ENCODE data around the gene OR4K1.
"Not testable (repeated sequence)": the region's sequence is repeated elsewhere in the genome, so short reads cannot be mapped to it uniquely, and the experiment has no call there.

The OR4K1 gene, protein sequence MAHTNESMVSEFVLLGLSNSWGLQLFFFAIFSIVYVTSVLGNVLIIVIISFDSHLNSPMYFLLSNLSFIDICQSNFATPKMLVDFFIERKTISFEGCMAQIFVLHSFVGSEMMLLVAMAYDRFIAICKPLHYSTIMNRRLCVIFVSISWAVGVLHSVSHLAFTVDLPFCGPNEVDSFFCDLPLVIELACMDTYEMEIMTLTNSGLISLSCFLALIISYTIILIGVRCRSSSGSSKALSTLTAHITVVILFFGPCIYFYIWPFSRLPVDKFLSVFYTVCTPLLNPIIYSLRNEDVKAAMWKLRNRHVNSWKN

DNA sequence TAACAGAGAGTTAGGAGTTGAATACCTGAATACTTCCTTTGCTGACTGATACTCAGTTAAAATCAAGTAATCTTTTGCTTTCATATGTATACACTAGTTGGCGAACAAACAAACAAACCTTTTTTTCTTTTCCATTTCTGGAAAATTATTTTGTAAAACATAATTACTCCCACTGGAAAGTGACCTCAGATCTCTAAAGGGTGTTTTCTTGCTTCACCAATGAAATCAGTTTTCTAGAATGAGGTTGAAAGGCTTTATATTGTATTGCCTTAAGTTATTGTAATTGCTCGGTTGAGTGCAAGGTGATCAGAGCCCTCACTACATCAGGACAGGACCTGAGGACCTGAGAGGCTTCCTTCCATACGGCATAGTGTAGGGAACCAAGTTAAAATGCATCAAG lies at the start of gene OR4K1:
TSS of gene OR4K1 (plus strand) at position 301 of the 400 bp plus-strand sequence. CDS start 4,750 bp downstream, outside the sequence.
- no peak for DNase-seq

DNA sequence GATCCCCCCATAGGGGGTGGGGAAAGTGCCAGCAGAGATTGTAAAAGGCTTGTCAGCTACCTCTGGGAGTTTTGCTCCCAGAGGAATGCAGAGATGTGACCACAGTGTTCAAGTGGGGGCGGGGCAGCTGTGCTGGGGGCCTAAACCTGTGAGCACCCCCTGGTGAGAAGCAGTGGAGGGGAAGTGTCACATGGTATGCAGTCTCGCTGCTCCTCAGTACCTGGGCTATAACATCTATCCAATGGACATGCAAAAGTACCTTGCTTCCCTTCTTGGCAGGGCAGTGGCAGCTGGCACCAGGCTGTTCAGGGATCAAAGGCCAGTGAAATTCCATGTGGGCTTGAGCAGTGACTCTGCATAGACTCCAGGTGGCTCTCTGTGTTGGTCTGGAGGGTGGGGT lies 35.4 kb upstream of the OR4K1 start:
- no peak for DNase-seq

DNA sequence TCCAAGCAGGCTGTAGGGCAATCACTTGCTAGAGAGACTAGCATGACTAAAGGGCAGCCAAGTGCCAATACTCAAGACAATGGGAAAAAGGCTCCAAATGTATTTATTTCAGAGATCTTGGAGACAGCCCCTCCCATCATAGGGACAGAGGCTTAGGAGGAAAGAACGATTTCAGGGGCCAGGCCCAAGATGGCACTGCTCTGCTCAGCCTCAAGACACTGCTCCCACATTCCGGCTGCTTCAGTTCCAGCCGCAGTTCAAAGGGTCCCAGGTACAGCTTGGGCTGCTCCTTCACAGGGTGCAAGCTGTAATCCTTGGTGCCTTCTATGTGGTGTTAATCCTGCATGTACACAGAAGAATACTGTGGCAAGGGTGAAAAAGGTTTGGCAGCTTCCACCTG lies 29.7 kb upstream of the OR4K1 start:
- no peak for DNase-seq

DNA sequence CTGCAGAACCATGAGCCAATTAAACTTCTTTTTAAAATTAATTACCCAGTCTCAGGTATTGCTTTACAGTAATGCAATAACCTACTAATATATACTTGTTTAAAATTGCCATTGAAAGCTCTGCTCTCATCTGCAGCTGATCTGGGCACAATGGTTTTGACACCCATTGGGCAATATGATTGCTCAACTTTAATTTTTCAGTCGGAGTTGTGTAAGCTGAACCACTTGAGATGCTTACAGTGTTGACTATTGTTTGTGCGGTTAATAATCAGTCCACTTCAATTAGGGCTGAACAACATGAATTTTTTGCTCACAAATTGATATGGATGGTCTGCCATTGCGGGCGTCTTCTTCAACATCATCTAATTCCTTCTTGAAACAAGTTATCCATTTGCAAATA lies 28.3 kb upstream of the OR4K1 start:
- no peak for DNase-seq

DNA sequence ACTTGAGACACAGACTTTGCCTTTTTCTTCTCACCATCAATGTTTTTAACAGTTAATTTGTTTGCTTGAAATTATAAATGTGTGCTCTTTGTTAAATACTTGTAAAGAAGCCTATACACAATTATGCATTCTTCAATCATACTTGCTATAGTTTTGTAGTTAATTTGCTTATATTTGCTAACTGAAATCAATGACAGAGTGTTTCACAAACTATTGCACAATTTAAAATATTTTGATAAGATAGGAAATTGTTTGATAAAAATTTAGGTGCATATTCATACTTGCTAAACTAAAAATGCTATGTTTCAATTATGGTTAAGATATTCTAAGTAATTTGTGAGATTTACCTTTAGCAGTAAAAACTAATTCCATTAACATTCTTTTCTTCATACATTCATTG lies 24.1 kb upstream of the OR4K1 start:
- DNase-seq = no peak

DNA sequence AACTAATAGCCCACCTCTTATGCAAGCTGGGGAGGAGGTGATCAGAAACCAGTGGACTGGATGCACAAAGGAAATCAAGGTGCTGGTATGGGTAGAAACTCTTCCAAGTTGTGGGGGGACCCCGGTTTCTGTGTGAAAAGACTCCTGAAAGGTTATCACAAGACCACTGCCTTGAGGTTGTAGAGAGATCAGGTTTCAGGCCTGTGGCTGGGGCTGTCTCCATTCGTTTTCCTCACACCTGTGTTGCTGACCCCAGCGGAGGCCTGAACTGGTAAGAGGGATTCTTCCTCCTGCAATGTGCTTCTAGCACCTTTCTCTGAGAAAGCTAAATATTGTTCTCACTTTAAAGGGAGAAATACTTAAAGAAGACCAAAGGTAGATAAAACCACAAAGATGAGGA lies 19.6 kb upstream of the OR4K1 start:
- DNase-seq = no peak

DNA sequence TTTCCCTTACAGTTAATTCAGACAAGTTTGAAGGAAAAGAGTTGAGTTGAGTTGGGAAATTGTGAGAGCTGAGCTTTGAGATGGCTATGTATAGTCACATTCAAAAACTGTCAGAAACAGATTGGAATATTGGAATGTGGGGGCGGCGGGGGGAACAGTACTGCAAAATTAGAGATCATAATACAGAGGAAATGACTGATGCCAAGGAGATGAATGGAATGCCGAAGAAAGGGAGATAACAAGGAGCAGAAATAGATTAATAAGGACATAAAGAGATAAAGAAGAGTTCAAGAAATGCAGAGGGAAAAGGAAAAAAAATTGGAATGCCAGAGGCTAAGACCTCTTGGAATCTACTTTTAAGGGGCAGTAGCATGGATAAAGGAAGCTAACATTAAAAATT lies 13.5 kb upstream of the OR4K1 start:
- no peak for DNase-seq

DNA sequence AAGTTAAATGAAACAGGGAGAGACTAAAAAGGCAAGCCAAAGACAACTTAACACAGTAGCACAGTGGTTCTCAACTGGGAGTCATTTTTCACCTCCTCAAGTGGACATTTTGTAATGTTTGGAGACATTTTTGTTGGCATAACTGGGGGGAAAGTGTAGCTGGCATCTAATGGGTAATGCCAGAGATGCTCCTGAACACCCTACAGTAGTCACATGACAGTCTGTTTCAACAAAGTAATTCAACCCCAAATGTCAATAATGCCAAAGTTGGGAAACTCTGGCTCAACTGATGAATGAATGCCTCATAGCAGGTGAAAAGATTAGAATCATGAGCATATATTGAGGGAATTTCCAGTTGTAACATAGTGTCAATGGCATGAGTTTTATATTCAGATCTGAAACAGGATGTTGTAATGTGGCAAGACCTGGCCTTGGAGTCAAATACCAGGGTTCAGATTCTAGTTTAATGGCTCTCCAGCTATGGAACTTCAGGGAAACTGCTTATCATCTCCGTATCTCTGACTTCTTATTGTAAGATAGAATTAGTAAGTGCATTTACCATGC lies 12.7 kb upstream of the OR4K1 start:
- no peak for DNase-seq

DNA sequence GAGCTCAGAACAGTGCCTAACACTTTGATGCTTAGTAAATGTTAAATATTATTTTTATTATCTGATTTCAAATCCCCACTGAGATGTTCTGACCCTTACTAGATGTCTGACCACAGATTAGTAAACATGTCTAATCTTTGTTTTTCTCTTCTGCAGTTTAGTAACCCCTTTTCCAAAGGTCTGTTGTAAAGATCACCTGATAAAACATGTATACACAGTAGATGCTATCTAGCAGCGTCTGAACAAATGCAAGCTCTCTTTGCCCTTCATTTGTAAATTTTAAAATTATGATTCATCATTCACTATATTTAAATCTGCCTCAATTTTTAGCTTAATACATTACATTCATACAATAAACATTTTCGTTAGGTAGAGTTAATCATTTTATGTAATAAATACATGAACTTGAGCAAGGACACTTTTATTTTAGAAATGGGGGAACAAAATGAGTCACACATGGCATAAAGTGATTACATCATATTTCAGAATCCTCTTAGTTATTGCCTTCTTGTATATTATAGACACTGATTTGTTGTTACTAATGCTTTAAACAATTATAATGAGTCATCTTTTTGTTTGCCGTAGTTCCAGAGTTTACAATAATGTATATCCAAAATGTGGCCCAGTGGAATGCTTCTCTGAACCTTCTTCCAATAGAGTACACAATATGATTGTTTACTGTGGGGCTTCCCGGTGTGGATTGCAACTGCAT lies 12.0 kb upstream of the OR4K1 start:
- no peak for DNase-seq

DNA sequence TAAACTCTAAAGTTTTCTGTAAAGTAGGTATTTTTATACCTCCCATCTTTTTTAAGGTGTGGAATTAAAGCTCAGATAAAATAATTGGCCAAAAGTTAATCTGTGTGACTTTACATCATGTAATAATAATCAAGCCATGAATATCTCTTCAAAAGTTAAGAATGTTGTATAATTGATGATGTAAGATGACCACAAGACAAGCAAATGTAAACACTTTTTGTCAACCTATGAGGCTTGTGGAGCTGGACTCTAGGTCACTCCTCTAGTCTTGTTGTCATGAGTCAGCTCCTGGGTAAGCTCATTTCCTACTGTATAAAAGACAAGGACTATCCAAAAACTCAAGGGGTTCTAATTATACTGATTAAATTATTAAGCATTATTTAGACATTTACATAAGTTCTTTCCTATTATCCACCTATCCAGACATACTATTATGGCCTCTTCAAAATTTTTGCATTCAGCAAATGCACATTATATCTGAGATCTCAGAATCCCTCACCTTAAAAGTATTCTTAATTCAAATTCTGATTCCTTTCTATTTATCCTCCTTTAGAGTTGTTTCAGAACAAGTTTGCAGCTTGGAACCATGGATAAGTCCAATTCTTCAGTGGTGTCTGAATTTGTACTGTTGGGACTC lies 10.6 kb upstream of the OR4K1 start, which contains the start of gene OR4K5:
TSS of gene OR4K5 (plus strand) at position 587 of the 637 bp plus-strand sequence. CDS start at position 587, 0 bp downstream.
- no peak for DNase-seq

DNA sequence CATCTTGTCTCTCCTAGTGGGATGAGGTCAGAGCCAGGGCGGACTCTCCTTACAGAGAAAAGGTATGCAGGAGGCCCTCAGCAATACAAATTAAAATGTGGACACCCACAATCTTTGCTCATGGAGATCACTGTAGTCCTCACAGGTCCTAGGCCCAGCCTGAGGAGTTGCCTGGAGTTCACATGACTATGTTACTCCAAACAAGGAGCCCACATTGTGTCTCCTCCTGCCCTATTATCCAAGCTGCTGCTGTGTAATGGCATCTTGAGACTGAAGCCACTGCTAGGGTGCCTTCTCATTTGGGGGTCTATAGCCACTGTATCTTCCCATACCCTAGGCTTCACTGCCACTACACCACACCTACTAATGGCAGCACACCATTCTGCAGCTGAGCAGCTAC lies 11.0 kb downstream of the OR4K1 start:
- no peak for DNase-seq

DNA sequence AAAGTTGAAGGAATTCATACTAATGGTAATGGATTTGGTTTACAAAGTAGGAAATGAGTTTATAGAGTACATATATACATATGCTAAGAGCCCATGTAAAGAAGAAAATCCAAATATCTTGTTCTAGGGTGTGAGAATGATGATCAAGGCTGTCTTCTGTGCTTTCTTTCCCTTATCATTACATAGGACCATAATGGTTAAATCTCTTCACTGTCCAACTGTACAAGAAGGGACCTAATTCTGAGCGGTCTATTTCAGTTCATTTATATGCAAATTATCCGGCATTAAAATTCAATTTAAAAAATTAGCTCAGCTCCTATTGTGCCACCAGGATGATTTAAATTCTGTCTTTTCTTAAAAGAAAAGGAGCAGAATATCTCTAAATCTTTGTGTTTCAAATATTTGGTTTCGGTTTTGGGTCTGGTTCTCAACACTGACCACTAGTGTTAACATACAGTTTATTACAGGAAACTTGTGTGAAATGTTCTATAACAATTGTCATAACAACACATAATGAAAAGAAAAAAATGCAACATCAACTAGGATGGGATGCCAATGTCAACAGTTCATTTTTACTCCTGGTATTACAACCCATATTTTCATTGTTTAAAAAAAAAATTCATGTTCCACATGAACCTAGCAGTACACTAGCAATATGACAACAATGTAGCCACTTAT lies 16.8 kb downstream of the OR4K1 start:
- no peak for DNase-seq

DNA sequence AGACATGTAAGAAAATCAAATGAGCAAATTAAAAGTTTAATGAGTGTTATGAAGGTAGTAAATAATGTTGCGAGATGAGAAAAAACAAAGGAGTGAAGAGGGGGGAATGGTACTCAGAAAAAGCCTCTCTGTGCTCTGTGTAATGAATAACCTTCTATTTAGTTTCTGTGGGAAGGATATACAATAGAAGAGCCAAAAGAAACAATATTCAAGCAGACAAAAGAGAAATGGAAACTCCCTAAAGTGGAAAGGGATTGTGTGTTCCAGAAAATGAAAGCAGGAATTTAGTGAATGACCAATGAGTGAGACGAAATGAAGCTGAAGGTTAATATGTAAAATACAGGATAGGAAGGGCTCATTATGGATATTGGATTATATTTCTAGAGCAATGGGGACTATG lies 18.5 kb downstream of the OR4K1 start:
- no peak for DNase-seq

DNA sequence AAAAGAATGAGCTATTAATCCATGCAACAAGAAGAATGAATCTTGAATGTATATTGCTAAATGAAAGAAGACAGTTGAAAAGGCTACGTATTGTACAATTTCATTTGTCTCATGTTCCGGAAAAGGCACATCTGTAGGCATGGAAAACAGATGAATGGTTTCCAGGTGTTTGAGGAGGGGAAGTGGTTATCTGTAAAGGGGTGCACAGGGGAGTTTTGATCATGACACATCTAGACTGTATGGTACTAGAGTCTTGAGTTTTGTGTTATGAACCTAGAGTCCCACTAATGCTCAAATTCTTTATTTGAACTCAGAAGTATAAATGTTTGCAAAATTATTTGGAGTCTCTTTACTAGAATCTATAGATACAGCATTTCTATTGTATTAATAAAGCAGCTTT lies 39.0 kb downstream of the OR4K1 start:
- DNase-seq = not testable (repeated sequence)

DNA sequence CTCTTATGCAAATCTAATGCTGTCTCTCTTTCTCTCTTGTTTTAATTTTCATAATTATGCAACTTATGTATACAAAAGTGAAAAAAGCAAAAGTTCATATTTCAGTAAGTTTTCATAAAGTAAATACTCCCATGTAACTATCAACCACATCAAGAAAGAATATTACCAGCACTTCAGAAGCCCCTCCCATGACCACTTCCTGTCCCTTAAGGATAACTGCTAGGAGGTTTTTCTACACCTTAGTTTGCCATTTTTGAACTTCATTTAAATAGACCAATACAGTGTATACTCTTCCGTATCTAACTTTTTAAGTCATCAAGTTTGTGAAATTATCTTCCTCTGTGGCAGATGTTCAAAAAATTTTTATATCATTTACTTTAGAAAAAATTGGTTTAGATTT lies 44.1 kb downstream of the OR4K1 start:
- DNase-seq = no peak

DNA sequence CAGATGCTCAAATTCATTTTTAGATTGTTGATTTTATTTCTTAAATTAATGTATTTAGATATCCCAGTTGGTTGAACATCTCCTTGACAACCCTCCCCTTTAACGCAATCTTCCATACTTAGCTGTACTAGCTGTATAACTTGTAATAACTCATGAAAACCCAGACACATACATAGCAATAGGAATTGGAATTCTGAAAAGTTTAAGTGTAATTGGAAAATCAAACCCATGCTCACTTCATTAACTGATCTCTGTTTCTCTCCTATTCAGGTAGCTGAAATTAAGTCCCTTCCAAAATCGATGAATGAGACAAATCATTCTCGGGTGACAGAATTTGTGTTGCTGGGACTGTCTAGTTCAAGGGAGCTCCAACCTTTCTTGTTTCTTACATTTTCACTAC lies 44.6 kb downstream of the OR4K1 start, which contains the start of gene OR4K15:
TSS of gene OR4K15 (plus strand) at position 301 of the 400 bp plus-strand sequence. CDS start at position 301, 0 bp downstream.
- no peak for DNase-seq
